Gastrocnemius medialis (tissue), 4 donors: ENCODE measurements around the gene PRIMA1.

Experiments
- POLR2A ChIP-seq, 2 donors: fragments of 450-650 bp; IDR thresholded peaks; one replicate each; pipeline ENCODE4 v1.6.1; 2017; ENCODE audit warnings: antibody characterized with exemption in 2 of 2, mild to moderate bottlenecking in 2 of 2, moderate library complexity in 2 of 2
- TF ChIP-seq, protein P1 (sequence below), 5 experiments: fragments of 450-650 bp in 3 of 5; fragments of 200-600 bp in 2 of 5; sonication (generic) in 2 of 5; IDR thresholded peaks in 4 of 5; conservative IDR thresholded peaks in 1 of 5; 1 replicate in 4 of 5; 2 replicates in 1 of 5; pipeline ENCODE4 v1.5.1; 2016 to 2019; ENCODE audit warnings: antibody characterized with exemption in 5 of 5, mild to moderate bottlenecking in 3 of 5, moderate library complexity in 3 of 5

GRCh38 chr14:93742761-93743160 is 45.5 kb downstream of the PRIMA1 start:
- TF ChIP-seq, protein P1, sequence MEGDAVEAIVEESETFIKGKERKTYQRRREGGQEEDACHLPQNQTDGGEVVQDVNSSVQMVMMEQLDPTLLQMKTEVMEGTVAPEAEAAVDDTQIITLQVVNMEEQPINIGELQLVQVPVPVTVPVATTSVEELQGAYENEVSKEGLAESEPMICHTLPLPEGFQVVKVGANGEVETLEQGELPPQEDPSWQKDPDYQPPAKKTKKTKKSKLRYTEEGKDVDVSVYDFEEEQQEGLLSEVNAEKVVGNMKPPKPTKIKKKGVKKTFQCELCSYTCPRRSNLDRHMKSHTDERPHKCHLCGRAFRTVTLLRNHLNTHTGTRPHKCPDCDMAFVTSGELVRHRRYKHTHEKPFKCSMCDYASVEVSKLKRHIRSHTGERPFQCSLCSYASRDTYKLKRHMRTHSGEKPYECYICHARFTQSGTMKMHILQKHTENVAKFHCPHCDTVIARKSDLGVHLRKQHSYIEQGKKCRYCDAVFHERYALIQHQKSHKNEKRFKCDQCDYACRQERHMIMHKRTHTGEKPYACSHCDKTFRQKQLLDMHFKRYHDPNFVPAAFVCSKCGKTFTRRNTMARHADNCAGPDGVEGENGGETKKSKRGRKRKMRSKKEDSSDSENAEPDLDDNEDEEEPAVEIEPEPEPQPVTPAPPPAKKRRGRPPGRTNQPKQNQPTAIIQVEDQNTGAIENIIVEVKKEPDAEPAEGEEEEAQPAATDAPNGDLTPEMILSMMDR (IDR thresholded peaks at IDR 0.05 in 4 of 5, conservative IDR thresholded peaks at IDR 0.05 in 1 of 5) = no peak
- no peak for TF ChIP-seq POLR2A (IDR thresholded peaks at IDR 0.05)
